H1 (cell line): ENCODE measurements around the gene AHSG. TPM values are rescaled to one million over a fixed set of nuclear protein-coding genes. Genes with fewer than 3 reads are reported as not detected.

ENCODE experiments used
- EZH2 ChIP-seq: fragments of 200-600 bp; sonication (generic); IDR thresholded peaks from 2 replicates; pipeline ENCODE4 v1.7.1; 2012; ENCODE audit warnings: low read depth, mild to moderate bottlenecking, moderate library complexity, low read length, inconsistent platforms; ENCODE audit not compliant: severe bottlenecking
- HDAC6 ChIP-seq: IDR thresholded peaks from one replicate; pipeline ENCODE4 v1.7.1; 2012; ENCODE audit warnings: low read depth, mild to moderate bottlenecking, inconsistent platforms, low read length, moderate library complexity
- RFX5 ChIP-seq: IDR thresholded peaks from 2 replicates; pipeline ENCODE4 v1.6.1; 2011; ENCODE audit warnings: low read depth, low read length, improper control_type of control experiment, borderline replicate concordance
- SIN3A ChIP-seq, 2 experiments: IDR thresholded peaks in 1 of 2; conservative IDR thresholded peaks in 1 of 2; 2 replicates each; pipeline ENCODE4 v1.6.1; 2011 to 2012; ENCODE audit warnings: low read length in 2 of 2, improper control_type of control experiment in 1 of 2, low read depth in 1 of 2, mild to moderate bottlenecking in 1 of 2
- SP2 ChIP-seq: IDR thresholded peaks from 2 replicates; pipeline ENCODE4 v1.6.1; 2012; ENCODE audit warnings: mild to moderate bottlenecking, low read length, inconsistent platforms
- polyA plus RNA-seq, 7 experiments: library from polyadenylated mRNA; depleted of rRNA in 3 of 7; stranded (reverse) in 5 of 7; unstranded in 2 of 7; fragments of >200 nt in 5 of 7; fragments of 200-250 nt in 2 of 7; gene quantifications; 1 replicate in 5 of 7; 2 replicates in 1 of 7; 4 replicates in 1 of 7; pipeline versions ENCODE4 v1.2.1 to v1.2.3, GENCODE V29; 2011 to 2013; ENCODE audit warnings: missing spikeins in 2 of 7, mixed read lengths in 2 of 7
- total RNA-seq: library from RNA; stranded (reverse); fragmentation: NEBNext Ultra II Directional; extraction: Animal tissue kit (Norgen Biotek cat#: 25700); gene quantifications from 2 replicates; pipeline ENCODE4 v1.2.1, GENCODE V29; 2021

Gene AHSG
- total and polyA plus RNA-seq, 2 of the 8 experiments (the other 6 are each of a cell fraction or from before 2014, with no cell fraction given), result 0.68 to 0.78 TPM

- TF ChIP-seq SIN3A (conservative IDR thresholded peaks at IDR 0.05 in 1 of 2, IDR thresholded peaks at IDR 0.05 in 1 of 2; ENCODE audit: low read depth in 1 of 2, low read length in 2 of 2) (no peak), HDAC6 (no peak), RFX5 (no peak), SP2 (no peak), EZH2 (no peak)
- TF ChIP-seq, all 59 proteins: peak for 0
Measured at GRCh38 chr3:186594591-186595113, 18.2 kb upstream of the AHSG start (continued).
